Dendritic cell treated with granulocyte-macrophage colony-stimulating factor and Interleukin-4, amounts not matched to agents 40 ng/mL and 50 ng/mL, for 4 days (primary cell): ENCODE results near the gene HAUS6.
"Not testable (repeated sequence)": the region's sequence is repeated elsewhere in the genome, so short reads cannot be mapped to it uniquely, and the experiment has no call there.

Experiments
- H3K27ac Mint-ChIP-seq: one replicate; pipeline ENCODE4 v1.8.0; 2022; ENCODE audit warnings: mild to moderate bottlenecking, mixed read lengths
- H3K27me3 Mint-ChIP-seq: one replicate; pipeline ENCODE4 v1.8.0; 2022; ENCODE audit warnings: mild to moderate bottlenecking, mixed read lengths
- H3K36me3 Mint-ChIP-seq: one replicate; pipeline ENCODE4 v1.8.0; 2022; ENCODE audit warnings: low read depth, mixed read lengths
- H3K4me1 Mint-ChIP-seq: one replicate; pipeline ENCODE4 v1.8.0; 2022; ENCODE audit warnings: low read depth, mixed read lengths
- H3K4me3 Mint-ChIP-seq: one replicate; pipeline ENCODE4 v1.8.0; 2022; ENCODE audit warnings: mild to moderate bottlenecking, moderate library complexity, mixed read lengths
- H3K9me3 Mint-ChIP-seq: one replicate; pipeline ENCODE4 v1.8.0; 2022; ENCODE audit warnings: mixed read lengths
- intact Hi-C: fragments of 100-400 bp; cut with micrococcal nuclease; formaldehyde crosslinking; loops from one replicate; pipeline ENCODE4 v1.15.0; 2022

Gene HAUS6

GRCh38 chr9:19036611-19037010, 66.1 kb downstream of the HAUS6 start:
- H3K36me3 Mint-ChIP-seq, result no peaks in the 10 kb centered on the region
- no peak overlapping the region for H3K27ac Mint-ChIP-seq
- H3K9me3 Mint-ChIP-seq, result no peaks in the 10 kb centered on the region
- intact Hi-C loops, result no loop called here
- H3K4me1 Mint-ChIP-seq, result no peaks in the 10 kb centered on the region
- H3K4me3 Mint-ChIP-seq, result no peak overlapping the region
- H3K27me3 Mint-ChIP-seq, result peaks cover 2% of the 10 kb centered on the region

- Mint-ChIP-seq H3K4me3 (no peak within 1 kb of the TSS), H3K9me3 (no peaks in the 10 kb centered on the region), H3K36me3 (no peaks in the 10 kb centered on the region), H3K27me3 (peaks cover 6% of the 10 kb centered on the region), H3K27ac (no peak within 1 kb of the TSS), H3K4me1 (peaks cover 5% of the 10 kb centered on the region)
- intact Hi-C loops, result no loop called here
Measured at GRCh38 chr9:19033015-19033414, 69.7 kb downstream of the HAUS6 start, which contains the start of gene SAXO1. Gene SAXO1, minus strand, starts transcription at chr9:19033209. Its CDS starts 301 bp downstream, at chr9:19032908.

- Mint-ChIP-seq H3K4me3 (no peak overlapping the region), H3K36me3 (no peaks in the 10 kb centered on the region), H3K9me3 (no peaks in the 10 kb centered on the region), H3K27me3 (peaks cover 6% of the 10 kb centered on the region), H3K27ac (no peak overlapping the region), H3K4me1 (peaks cover 5% of the 10 kb centered on the region)
- intact Hi-C loops, result no loop called here
Measured at GRCh38 chr9:19032406-19032805, 70.3 kb downstream of the HAUS6 start.

GRCh38 chr9:19030899-19031298, 71.8 kb downstream of the HAUS6 start:
- H3K36me3 Mint-ChIP-seq, result no peaks in the 10 kb centered on the region
- H3K27me3 Mint-ChIP-seq, result peaks cover 6% of the 10 kb centered on the region
- intact Hi-C loops, result no loop called here
- no peak overlapping the region for H3K4me3 Mint-ChIP-seq
- H3K4me1 Mint-ChIP-seq, result peaks cover 5% of the 10 kb centered on the region
- no peaks in the 10 kb centered on the region for H3K9me3 Mint-ChIP-seq
- H3K27ac Mint-ChIP-seq, result no peak overlapping the region

GRCh38 chr9:19028835-19029451, 73.8 kb downstream of the HAUS6 start:
- Mint-ChIP-seq H3K4me3 (no peak overlapping the region), H3K27ac (no peak overlapping the region)
- intact Hi-C loops, result loop anchor here (10.0 kb wide), 1 partner anchor 584 kb away; no protein-coding TSS in a partner anchor

GRCh38 chr9:19027825-19028224, 74.9 kb downstream of the HAUS6 start:
- intact Hi-C loops, result loop anchor here (10.0 kb wide), 1 partner anchor 583 kb away; no protein-coding TSS in a partner anchor
- H3K4me3 Mint-ChIP-seq, result no peak overlapping the region
- peaks cover 5% of the 10 kb centered on the region for H3K4me1 Mint-ChIP-seq
- no peaks in the 10 kb centered on the region for H3K36me3 Mint-ChIP-seq
- peaks cover 3% of the 10 kb centered on the region for H3K27me3 Mint-ChIP-seq
- H3K27ac Mint-ChIP-seq, result no peak overlapping the region
- no peaks in the 10 kb centered on the region for H3K9me3 Mint-ChIP-seq

More at GRCh38 chr9:19028835-19029451, 73.8 kb downstream of the HAUS6 start:
- H3K36me3 Mint-ChIP-seq, result no peaks in the 10 kb centered on the region
- H3K4me1 Mint-ChIP-seq, result peaks cover 5% of the 10 kb centered on the region
- H3K9me3 Mint-ChIP-seq, result no peaks in the 10 kb centered on the region
- peaks cover 3% of the 10 kb centered on the region for H3K27me3 Mint-ChIP-seq

- Mint-ChIP-seq H3K9me3 (no peaks in the 10 kb centered on the region), H3K4me1 (peaks cover 5% of the 10 kb centered on the region)
- intact Hi-C loops, result loop anchor here (10.0 kb wide), 1 partner anchor 582 kb away; no protein-coding TSS in a partner anchor
Measured at GRCh38 chr9:19026375-19026774, 76.3 kb downstream of the HAUS6 start.

GRCh38 chr9:19023078-19023477, 79.6 kb downstream of the HAUS6 start:
- H3K36me3 Mint-ChIP-seq, result no peaks in the 10 kb centered on the region

More at GRCh38 chr9:19026375-19026774, 76.3 kb downstream of the HAUS6 start:
- H3K27ac Mint-ChIP-seq, result no peak overlapping the region
- no peaks in the 10 kb centered on the region for H3K36me3 Mint-ChIP-seq
- peaks cover 3% of the 10 kb centered on the region for H3K27me3 Mint-ChIP-seq
- H3K4me3 Mint-ChIP-seq, result no peak overlapping the region

GRCh38 chr9:19022206-19022605, 80.5 kb downstream of the HAUS6 start:
- peaks cover 5% of the 10 kb centered on the region for H3K4me1 Mint-ChIP-seq
- H3K4me3 Mint-ChIP-seq, result no peak overlapping the region
- no peak overlapping the region for H3K27ac Mint-ChIP-seq
- H3K36me3 Mint-ChIP-seq, result no peaks in the 10 kb centered on the region
- intact Hi-C loops, result loop anchor here (10.0 kb wide), 1 partner anchor 577 kb away; no protein-coding TSS in a partner anchor
- H3K9me3 Mint-ChIP-seq, result no peaks in the 10 kb centered on the region
- H3K27me3 Mint-ChIP-seq, result no peaks in the 10 kb centered on the region

More at GRCh38 chr9:19023078-19023477, 79.6 kb downstream of the HAUS6 start:
- H3K9me3 Mint-ChIP-seq, result no peaks in the 10 kb centered on the region
- H3K4me1 Mint-ChIP-seq, result peaks cover 5% of the 10 kb centered on the region
- no peak overlapping the region for H3K4me3 Mint-ChIP-seq
- intact Hi-C loops, result loop anchor here (10.0 kb wide), 1 partner anchor 578 kb away; no protein-coding TSS in a partner anchor
- H3K27me3 Mint-ChIP-seq, result no peaks in the 10 kb centered on the region
- no peak overlapping the region for H3K27ac Mint-ChIP-seq

GRCh38 chr9:19021649-19022048, 81.1 kb downstream of the HAUS6 start:
- not testable (repeated sequence) for H3K27ac Mint-ChIP-seq, H3K27me3 Mint-ChIP-seq, H3K4me1 Mint-ChIP-seq, H3K4me3 Mint-ChIP-seq, H3K9me3 Mint-ChIP-seq, H3K36me3 Mint-ChIP-seq
- intact Hi-C loops, result loop anchor here (10.0 kb wide), 1 partner anchor 577 kb away; no protein-coding TSS in a partner anchor

GRCh38 chr9:19020886-19021455, 81.7 kb downstream of the HAUS6 start:
- Mint-ChIP-seq H3K27ac (no peak overlapping the region), H3K36me3 (no peaks in the 10 kb centered on the region), H3K4me3 (no peak overlapping the region), H3K27me3 (no peaks in the 10 kb centered on the region), H3K4me1 (peaks cover 5% of the 10 kb centered on the region), H3K9me3 (no peaks in the 10 kb centered on the region)
- intact Hi-C loops, result loop anchor here (10.0 kb wide), 1 partner anchor 576 kb away; no protein-coding TSS in a partner anchor

- Mint-ChIP-seq H3K4me1 (peaks cover 5% of the 10 kb centered on the region), H3K27me3 (no peaks in the 10 kb centered on the region), H3K4me3 (no peak overlapping the region), H3K36me3 (no peaks in the 10 kb centered on the region), H3K9me3 (no peaks in the 10 kb centered on the region), H3K27ac (no peak overlapping the region)
- intact Hi-C loops, result no loop called here
Measured at GRCh38 chr9:19018201-19018600, 84.5 kb downstream of the HAUS6 start.

GRCh38 chr9:19009391-19009965, 93.2 kb downstream of the HAUS6 start:
- peaks cover 3% of the 10 kb centered on the region for H3K27me3 Mint-ChIP-seq
- H3K9me3 Mint-ChIP-seq, result no peaks in the 10 kb centered on the region
- H3K27ac Mint-ChIP-seq, result no peak overlapping the region
- intact Hi-C loops, result no loop called here
- no peaks in the 10 kb centered on the region for H3K36me3 Mint-ChIP-seq
- no peaks in the 10 kb centered on the region for H3K4me1 Mint-ChIP-seq
- H3K4me3 Mint-ChIP-seq, result no peak overlapping the region
